A172 (cell line): ENCODE results near the gene PTPN18. TPM values are rescaled to one million over a fixed set of nuclear protein-coding genes. Genes with fewer than 3 reads are reported as not detected.

Source experiments
- DNase-seq: peaks from one replicate; pipeline ENCODE4 v3.0.0-alpha.2; 2015; ENCODE audit warnings: low spot score
- total RNA-seq: library from RNA; depleted of rRNA; stranded (reverse); fragments of >200 nt; shearing (Covaris generic); gene quantifications from 2 replicates; pipeline ENCODE4 v1.2.3, GENCODE V29; 2014

The PTPN18 gene
- total RNA-seq, 1 experiment from 2014 or later = 25.9 TPM

DNA sequence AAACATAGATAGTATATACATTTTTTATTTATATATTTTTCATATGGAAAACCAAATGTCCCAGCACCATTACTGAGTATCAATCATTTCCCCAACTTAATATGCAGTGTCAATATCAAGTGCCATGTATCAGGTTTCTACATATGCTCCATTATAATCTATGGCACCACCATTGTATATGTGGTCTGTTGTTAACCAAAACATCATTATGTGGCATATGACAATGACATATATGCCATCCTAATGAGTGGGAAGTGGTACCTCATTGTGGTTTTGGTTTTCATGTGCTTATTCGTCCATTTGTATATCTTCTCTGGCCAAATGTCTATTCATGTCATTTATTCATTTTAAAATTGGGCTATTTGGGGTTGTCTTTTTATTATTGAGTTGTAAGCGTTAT, 9.2 kb downstream of the PTPN18 start:
- no peak for DNase-seq

DNA sequence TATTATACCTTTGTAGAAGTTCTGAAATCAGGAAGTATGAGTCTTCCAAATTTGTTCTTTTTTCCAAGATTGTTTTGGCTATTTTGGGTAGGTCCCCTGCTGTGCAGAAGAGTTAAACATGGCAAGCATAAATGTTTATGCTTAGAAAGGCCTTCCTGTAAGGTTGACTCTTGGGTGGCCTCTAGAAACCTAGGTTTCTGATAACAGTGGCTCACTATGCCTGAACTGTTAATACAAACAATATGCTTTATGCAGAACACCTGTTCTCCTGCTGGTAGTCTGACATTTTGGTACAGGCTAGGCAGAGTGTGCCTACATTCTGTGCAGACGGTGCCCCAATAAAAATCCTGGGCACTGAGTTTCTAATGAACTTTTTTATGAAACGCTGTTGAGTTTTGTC, 10.1 kb downstream of the PTPN18 start:
- DNase-seq = no peak

DNA sequence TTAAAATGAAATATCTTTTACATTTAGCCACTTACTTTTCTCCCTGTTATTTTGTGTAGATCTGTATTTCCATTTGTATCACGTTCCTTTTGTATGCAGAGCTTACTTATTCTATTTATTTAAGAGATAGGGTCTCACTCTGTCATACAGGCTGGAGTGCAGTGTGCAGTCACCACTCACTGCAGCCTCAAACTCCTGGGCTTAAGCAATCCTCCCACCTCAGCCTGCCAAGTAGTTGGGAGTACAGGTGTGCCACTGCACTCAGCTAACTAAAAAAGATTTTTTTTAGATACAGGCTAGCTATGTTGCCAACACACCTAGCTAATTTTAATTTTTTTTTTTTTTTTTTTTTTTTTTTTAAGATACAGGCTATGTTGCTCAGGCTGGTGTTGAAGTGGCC, 10.9 kb downstream of the PTPN18 start:
- DNase-seq = no peak

DNA sequence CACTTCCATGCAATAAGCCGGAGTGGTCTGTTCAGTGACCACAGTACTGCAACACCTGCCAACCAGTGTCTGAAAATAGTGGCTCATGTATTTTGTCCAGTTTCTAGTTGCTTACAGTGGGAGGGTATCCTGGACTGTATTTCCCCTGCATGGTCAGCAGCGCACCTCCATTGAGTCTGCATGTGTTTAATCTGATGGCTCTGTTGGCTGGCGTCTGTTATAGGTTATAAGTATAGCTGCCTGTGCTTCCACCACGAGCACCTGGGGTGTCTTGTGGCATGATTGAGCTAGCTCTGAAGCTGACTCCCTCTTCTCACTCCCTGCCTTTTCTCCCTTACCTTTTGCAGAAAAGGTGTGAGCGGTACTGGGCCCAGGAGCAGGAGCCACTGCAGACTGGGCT, 12.9 kb downstream of the PTPN18 start:
- no peak for DNase-seq

DNA sequence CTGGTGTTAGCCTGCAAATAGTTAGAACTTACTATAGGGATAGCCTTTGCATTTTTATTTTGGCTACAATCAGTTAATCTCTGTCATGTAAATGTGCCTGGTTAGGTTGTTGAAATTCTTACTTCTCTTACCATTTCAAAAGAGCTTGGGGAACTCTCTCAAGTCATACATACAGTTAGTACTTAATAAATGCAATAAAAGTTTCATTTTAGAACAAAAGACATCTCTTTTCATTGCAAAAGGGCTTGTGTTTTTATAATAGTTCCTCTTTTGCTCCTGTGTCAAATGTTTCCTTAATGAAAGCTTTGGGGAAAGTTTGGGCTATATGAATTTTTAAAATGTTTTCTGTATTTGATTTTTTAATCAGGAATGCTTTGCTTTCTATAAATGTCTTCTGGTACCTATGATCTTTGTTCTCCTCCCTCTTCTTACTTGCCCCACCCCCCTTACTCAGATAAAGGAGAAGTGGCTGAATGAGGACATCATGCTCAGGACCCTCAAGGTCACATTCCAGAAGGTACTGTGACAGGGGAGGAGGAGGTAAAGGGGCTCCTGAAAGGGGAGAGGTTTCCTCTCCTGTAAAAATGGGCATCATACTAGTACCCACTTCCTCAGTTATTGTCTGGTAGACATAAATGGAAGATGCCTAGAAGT, 13.6 kb downstream of the PTPN18 start:
- DNase-seq = no peak

DNA sequence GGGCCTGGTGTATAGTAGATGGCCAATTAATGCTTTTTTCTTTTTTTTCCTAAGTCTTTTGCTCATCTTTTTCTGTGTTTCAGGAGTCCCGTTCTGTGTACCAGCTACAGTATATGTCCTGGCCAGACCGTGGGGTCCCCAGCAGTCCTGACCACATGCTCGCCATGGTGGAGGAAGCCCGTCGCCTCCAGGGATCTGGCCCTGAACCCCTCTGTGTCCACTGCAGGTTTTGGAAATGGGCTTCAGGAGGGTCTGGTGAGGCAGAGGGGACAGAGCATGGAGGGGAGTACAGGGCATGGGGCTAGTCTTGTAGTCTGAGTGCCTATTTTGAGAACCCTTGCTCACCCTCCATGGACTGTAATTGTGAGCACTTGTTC, 14.1 kb downstream of the PTPN18 start:
- DNase-seq = no peak

DNA sequence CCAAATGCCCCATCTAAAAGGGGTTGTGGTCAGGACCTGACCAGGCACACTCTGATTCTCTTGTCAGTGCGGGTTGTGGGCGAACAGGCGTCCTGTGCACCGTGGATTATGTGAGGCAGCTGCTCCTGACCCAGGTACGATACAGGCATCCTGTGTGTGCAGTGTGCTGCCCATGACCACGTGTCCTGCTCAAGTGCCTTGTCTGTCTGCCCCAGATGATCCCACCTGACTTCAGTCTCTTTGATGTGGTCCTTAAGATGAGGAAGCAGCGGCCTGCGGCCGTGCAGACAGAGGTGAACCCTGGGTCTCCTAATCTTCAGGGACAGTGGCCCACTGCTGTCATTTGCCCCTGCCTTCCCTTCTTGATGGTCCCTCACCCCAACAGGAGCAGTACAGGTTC, 14.6 kb downstream of the PTPN18 start:
- DNase-seq = no peak

DNA sequence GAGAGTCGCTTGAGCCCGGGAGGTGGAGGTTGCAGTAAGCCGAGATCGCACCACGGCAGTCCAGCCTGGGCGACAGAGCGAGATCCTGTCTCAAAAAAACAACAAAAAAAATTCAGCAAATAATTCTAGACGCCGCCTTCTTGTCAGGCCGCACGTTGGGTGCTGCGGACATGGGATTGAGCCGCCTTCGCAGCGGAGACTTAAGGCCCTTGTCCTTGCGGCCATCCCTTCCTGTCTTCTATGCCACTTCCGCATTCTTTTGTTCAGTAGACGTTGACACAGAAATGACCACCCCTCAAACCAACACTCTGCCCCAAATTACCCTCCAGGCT, 15.8 kb downstream of the PTPN18 start:
- no peak for DNase-seq

DNA sequence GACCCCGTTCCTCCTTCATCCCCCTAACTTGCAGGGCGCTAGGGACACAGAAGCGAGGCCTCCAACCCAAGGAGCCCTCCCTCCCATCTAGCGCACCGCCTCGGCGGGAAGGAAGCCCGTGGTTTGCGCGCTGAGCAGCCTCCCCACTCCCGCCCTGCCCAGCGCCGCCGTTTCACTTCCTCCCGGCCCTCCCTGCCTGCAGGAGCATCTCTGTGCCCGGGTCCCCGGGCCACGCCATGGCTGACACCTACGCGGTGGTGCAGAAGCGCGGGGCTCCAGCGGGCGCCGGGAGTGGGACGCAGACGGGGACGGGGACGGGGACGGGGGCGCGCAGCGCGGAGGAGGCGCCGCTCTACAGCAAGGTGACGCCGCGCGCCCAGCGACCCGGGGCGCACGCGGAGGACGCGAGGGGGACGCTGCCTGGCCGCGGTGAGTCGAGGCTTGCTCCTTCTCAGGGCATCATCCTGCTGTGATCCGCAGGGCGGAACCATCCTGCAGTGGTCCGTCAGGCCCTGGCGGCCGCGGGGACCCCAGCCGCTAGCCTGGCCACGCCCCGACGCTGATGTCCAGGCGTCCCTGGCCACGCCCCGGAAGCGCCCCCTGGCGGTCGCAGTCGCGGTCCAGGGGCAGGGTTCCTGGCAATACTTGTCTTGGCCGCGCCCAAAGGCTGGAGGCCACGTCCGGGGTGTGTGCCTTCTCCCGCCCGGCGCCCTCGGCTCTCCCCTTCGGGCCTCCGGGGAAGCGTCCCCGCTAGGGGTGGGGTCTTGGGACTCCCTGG, 16.4 kb downstream of the PTPN18 start:
- DNase-seq = peak; percentile 77

DNA sequence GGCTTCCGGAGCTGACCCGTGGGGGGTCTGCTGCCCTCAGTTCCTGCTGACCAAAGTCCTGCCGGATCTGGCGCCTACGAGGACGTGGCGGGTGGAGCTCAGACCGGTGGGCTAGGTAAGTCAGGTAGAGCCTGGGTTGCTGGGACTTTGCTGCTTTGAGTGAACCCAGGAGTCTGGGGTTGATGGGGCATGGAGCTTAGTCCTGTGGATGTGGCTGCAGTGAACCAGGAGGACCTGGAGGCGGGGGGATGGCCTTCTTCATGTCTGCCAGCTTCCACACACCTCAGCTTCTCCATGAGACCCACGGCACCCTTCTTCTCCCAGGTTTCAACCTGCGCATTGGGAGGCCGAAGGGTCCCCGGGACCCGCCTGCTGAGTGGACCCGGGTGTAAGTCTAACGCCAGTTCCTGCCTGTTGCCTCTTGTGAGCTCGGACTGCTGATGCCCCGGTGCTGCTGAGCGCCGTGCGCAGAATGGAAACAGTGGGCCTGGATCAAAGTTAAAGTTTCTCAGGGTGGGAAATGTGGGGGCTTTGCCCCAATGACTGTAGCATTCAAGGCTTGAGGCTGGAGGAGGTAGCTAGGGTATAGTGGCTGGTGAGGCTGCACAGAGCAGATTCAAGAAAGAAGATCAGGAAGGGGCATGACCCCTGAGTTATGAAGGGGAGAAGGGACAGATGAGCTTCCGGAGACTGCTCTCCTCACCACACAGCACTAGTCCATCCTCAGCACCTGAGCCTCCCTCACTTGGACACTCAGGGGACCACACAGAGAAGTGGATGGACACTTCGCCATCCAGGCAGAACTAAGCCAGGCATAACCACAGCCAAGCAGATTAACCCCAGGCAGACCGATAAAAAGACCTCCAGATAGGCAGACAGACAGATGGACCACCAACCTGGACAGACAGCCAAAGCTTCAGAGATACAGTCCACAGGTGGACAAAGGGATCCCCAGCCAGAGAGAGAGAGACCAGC, 17.3 kb downstream of the PTPN18 start:
- DNase-seq = no peak

DNA sequence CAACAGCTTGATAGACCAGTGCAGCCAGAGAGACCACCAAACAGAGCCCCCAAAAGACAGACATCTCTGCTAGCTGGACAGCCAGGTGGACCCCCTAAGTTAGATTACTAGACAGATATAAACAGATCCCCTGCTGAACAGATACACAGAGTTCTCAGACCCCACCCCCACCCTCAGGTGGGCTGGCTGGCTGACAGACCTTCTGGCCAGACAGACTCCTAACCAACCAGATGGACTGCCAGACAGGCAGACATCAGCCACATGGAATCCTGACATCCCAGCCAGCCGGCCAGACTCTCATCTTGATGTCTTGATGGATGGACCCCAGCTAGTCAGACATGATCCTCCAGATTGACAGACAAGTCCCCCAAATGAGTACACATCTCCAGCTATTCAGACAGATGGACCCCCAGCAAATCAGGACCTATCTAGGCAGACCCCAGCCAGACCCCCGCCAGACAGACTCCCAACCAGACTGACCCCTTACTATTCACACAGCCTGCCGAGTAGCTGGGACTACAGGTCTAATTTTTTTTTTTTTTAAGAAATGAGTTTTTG, 18.0 kb downstream of the PTPN18 start:
- DNase-seq = no peak

DNA sequence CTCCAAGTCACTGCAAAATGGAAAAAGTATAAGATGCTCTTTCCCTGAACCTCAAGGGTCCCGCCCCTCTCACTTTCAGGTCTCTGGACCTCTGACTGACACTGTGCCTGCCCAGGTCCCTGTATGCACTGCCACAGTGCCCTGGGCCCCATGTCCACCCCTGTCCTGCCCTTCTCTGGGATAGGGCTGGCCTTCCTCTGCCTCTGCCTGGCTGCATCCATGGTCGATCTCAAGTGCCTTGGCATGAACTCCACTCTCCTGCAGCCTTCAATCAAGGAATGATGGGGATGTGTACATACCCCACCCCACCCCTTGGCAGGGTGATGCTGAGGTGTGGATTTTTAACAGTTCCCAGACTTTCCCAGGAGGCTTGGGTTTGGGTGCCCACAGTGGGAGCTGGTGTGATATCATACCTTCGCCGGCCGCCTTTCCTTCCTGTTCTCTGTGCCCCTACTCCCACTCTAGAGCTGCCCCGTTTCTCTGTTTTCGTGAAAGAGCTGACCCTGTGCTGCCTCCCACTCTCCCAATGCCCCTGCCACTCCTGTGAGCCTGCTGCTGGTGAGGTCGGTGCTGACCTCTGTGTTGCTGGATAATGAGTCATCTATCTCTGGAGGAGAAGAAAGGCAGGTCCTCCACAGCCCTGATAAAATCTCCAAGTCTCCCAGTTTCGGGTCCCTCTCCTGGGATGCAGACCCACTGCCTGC, 18.9 kb downstream of the PTPN18 start:
- no peak for DNase-seq

DNA sequence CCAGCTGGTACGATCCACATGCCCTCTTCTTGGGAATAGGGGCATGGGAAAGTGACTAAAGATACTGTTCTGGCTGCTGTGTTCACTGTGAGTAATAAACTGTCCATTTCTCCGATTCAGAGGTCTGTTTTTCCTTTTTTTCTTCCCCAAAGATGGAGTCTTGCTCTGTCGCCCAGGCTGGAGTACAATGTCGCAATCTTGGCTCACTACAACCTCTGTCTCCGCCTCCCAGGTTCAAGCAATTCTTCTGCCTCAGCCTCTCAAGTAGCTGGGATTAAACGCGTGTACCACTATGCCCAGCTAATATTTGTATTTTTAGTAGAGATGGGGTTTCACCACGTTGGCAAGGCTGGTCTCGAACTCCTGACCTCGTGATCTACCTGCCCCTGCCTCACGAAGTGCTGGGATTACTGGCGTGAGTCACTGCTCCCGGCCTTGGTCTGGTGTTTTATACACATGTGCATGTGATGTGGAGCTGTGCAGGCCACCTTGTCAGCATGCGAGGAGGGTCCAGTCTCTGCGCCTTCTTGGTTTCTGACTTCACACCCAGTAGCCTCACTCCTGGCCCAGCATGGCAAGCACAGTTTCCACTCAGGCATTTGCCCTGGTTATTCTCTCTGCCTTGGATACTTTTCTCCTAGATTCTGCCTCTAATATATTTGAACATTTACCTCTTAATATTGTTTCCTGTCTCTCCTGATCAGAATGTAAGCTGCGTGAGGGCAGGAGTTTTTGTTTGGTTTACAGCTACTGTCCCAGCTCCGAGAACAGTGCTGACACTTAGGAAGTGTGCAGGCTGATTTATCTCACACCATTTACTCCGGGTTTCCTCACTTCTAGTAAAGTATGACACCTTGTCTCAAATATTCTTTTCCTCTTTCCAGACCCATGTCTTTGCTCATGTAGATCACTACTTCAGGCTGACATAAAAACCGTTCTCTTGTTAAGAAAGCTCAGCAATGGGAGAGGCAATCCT, 19.7 kb downstream of the PTPN18 start:
- no peak for DNase-seq

DNA sequence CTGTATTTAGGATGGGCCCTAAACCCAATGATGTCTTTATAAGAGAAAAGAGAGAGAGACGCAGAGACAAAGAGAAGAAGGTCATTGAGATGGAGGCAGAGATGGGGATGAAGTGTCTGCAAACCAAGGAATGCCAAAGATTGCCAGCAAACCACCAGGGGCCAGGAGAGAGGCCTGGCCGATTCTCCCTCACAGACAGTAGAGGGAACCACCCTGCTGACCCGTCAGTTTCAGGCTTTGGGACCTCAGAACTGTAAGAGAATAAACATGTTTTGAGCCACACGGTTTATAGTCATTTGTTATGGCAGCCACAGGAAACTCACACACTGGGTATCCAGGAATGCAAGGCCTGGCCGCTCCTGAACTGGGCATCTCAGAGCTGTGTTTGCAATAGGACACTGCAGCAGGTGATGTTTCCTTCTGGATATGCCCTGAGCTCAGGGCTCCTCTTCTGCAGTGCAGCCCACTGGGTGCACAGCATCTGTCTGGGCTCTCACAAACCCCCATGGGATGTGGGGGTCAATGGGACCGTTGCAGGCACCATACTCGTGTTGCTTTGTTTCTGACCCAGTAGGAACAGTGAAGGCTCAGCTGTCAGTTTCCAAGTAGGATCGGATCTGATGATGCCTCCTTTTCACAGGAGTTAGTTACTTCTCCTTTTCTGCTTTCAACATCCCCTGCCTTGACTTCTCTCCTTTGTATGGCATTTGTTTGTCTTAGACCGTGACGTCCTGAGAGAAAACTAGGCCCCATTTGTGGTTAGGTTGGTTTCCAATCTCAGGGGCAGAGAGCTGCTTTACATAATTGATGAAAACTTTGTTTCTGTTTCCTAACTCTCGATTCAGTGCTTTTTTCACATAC, 20.8 kb downstream of the PTPN18 start:
- no peak for DNase-seq

DNA sequence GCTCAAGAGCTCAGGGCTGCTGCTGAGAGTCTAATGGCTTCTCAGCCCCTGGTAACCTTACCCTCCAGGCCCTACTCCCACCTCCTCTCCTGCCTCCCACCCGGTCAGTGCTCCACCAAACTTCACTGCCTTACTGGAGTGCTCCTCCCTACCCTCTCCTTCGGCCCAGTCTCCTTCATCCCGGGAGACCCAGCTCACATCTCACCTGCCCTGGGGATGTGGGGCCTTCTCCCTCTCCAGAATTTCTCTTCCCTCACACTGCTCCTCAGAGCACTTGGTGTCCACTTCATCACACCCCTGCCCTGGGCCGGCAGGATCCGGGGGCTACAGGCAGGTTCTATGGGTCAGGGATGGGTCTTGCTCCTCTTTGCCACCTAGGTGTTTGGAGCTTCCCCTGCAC, 21.6 kb downstream of the PTPN18 start:
- no peak for DNase-seq

DNA sequence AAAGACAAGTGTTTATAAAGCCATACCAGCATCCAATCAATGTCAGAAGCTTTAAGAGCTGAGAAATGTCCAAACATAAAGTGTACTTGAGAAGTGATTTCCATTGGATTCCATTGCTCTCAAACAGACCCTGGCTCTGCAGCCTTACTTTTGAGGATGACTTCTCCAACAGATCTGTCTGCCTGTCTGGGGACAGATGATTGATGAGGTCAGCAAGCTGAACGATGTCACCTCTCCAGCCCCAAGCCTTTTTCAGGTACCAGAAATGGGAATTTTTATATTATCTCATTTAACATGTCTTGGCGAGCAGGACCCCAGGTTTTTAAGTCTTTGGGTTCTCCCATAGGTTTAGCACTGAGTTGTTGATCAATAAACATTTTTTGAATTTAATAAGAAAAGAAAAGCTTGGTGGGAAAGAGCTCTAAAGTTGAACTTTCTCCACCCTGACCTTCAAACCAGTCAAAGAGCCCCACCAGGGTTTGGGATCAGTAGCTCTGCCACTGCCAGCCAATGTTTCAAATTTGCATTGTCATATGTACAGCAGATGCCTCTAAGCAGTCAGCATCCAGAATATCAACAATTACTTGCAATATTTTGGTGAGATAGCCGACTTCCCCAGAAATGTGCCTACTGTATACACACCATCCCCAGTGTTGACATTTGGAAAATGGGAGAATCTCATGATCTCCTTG, 22.5 kb downstream of the PTPN18 start:
- no peak for DNase-seq

DNA sequence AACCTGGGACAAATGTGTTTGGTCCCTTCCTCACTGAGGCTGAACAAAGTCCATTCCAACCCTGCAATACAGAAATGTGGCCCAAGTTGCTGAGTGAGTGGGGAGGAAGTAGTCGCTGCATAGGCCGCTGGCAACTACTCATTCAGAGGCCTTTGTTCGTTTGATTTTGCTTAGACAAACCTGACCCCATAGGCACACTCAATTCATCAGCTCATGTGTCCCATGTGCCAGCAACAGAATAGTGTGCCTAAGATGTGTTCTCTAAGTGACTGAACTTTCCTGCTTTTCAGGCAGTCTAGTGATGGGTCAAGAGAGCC, 23.0 kb downstream of the PTPN18 start:
- no peak for DNase-seq

DNA sequence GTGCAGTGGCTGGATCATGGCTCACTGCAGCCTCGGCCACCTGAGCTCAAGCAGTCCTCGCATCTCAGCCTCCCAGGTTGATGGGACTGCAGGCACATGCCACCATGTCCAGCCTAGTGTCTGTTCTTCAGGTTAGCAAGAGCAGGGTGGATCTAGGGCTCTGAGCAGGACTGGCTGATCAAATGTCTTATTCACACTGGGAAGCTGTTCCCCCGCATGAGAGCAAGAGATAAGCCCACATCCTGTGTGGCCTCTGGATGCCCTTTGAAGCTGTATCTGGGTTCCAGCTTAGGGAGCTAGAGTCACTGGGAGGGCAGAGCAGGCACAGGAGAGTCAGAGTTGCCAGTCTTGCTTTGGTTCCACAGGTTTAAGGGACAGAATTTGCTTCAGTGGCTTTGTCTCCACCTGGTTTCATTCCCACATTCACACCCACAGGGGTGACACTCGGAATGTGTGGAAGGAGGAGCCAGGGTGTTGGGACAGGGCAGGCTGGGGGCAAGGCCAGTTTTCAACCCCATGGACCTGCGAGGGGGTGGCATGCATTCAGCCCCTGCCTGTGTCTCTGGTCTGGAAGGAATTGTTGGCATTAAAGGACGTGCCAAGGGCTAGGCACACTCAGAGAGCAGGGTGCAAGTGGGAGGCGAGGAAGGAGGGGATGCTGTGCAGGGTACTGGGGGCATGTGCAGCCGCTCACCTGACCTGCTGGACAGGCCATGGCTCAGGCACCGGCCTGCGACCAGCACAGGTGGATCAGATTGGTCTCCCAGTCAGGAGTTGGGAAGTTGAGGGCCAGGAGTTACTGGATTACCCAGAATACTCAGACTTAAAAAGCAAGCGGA, 24.5 kb downstream of the PTPN18 start:
- DNase-seq = peak; percentile 44
